Chondrocyte (in vitro differentiated cells): ENCODE data around the gene ADGRL3. TPM values are rescaled to one million over a fixed set of nuclear protein-coding genes. Genes with fewer than 3 reads are reported as not detected.

Source experiments
- DNase-seq: peaks from one replicate; pipeline ENCODE4 v3.0.0; 2021; ENCODE audit warnings: mixed read lengths, low spot score
- H3K27ac Mint-ChIP-seq: one replicate; pipeline ENCODE4 v1.8.0; 2021; ENCODE audit warnings: mild to moderate bottlenecking, moderate library complexity, mixed read lengths; ENCODE audit not compliant: unreplicated experiment
- H3K27me3 Mint-ChIP-seq: 2 replicates; pipeline ENCODE4 v1.8.0; 2021; ENCODE audit warnings: low read depth, mixed read lengths
- H3K36me3 Mint-ChIP-seq: 2 replicates; pipeline ENCODE4 v1.8.0; 2021; ENCODE audit warnings: low read depth, mixed read lengths
- H3K4me1 Mint-ChIP-seq: 2 replicates; pipeline ENCODE4 v1.8.0; 2021; ENCODE audit warnings: low read depth, mild to moderate bottlenecking, mixed read lengths
- H3K4me3 Mint-ChIP-seq: one replicate; pipeline ENCODE4 v1.8.0; 2021; ENCODE audit warnings: mild to moderate bottlenecking, moderate library complexity, mixed read lengths; ENCODE audit not compliant: unreplicated experiment
- H3K9me3 Mint-ChIP-seq: 2 replicates; pipeline ENCODE4 v1.8.0; 2021; ENCODE audit warnings: low read depth, mixed read lengths
- total RNA-seq: library from RNA; stranded (reverse); gene quantifications from 3 replicates; pipeline ENCODE4 v1.2.1, GENCODE V29; 2021
- TF ChIP-seq, protein P1 (sequence below): fragments of 200-600 bp; sonication (generic); IDR thresholded peaks from 2 replicates; pipeline ENCODE4 v1.5.0; 2021; ENCODE audit warnings: antibody characterized with exemption, mild to moderate bottlenecking, moderate library complexity

Gene ADGRL3
- total RNA-seq, 1 donor from 2014 or later, result 11.6 TPM

DNA sequence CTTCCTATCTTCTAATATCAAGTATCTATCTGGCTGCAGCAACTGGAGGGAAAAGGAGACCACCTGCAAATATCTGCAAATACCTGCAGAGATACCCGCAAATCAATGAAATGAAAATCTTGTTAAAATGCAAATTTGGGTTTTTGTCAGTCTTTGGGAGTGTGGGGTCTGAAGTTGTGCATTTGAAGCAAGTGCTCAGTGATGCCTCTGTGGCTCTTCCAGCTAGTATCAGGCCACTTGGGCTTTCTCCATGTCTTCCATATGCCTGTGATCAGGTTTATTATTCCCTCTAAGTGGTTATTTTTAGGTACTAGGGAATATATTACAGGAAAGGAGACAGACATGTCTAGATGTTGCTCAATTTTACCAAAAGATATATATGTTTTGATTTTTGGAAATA lies 880.3 kb downstream of the ADGRL3 start:
- no peaks in the 10 kb centered on the region for H3K9me3 Mint-ChIP-seq
- no peak for DNase-seq
- no peaks in the 10 kb centered on the region for H3K4me1 Mint-ChIP-seq
- no peaks in the 10 kb centered on the region for H3K36me3 Mint-ChIP-seq
- TF ChIP-seq, protein P1, sequence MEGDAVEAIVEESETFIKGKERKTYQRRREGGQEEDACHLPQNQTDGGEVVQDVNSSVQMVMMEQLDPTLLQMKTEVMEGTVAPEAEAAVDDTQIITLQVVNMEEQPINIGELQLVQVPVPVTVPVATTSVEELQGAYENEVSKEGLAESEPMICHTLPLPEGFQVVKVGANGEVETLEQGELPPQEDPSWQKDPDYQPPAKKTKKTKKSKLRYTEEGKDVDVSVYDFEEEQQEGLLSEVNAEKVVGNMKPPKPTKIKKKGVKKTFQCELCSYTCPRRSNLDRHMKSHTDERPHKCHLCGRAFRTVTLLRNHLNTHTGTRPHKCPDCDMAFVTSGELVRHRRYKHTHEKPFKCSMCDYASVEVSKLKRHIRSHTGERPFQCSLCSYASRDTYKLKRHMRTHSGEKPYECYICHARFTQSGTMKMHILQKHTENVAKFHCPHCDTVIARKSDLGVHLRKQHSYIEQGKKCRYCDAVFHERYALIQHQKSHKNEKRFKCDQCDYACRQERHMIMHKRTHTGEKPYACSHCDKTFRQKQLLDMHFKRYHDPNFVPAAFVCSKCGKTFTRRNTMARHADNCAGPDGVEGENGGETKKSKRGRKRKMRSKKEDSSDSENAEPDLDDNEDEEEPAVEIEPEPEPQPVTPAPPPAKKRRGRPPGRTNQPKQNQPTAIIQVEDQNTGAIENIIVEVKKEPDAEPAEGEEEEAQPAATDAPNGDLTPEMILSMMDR, result no peak
- H3K27me3 Mint-ChIP-seq, result no peaks in the 10 kb centered on the region
- H3K27ac Mint-ChIP-seq, result no peak overlapping the region
- H3K4me3 Mint-ChIP-seq, result no peak overlapping the region

DNA sequence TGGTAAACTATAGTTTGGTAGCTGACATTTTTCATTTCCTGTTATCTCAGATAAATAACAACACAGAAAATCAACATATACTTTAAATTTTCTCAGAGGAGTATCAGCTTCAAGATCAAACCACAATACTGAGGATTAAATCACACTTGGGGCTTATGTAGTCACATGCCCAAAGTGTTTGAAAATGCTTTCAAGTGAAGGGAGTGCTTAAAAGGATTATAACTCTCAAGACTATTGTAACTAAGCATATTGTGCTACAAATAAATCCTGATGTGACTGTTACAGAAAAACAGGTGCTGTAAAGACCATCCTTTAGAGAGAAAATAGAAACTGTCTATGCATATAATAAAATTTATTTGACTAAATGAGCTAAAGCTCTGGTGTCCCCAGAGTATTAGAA lies 887.6 kb downstream of the ADGRL3 start:
- DNase-seq, result no peak
- Mint-ChIP-seq H3K9me3 (peaks cover 30% of the 10 kb centered on the region), H3K4me3 (no peak overlapping the region), H3K27me3 (no peaks in the 10 kb centered on the region), H3K36me3 (peaks cover 9% of the 10 kb centered on the region), H3K4me1 (no peaks in the 10 kb centered on the region), H3K27ac (no peak overlapping the region)
- TF ChIP-seq, protein P1, result no peak

DNA sequence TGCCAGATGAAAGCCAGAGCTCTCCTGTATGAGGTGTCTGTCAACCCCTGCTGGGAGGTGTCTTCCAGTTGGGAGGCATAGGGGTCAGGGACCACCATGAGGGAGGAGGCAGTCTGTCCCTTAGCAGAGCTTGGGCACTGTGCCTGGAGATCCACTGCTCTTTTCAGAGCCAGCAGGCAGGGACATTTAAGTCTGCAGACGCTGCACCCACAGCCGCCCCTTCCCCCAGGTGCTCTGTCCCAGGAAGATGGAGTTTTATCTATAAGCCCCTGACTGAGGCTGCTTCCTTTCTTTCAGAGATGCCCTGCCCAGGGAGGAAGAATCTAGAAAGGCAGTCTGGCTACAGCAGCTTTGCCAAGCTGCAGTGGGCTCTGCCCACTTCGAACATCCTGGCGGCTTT lies 893.6 kb downstream of the ADGRL3 start:
- Mint-ChIP-seq H3K4me3 (no peak overlapping the region), H3K9me3 (peaks cover 34% of the 10 kb centered on the region)
- DNase-seq, result no peak

DNA sequence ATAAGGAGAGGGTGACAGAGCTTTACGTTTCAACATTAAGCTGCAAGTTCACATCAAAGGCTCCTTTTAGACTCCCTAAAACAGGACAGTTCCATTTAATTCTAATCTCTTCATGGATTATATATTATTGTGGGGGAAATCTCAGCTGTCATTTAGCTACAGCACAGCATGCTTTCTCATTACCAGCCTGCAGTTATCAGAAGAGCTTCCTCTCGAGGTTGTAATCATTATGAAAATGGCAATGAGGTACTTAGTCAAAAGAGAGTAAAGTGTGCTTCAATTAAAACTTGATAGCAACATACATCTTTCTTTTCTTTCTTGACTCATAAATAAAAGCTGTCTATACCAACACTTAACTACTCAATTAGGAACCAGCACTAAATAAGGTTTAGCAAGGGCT lies 896.8 kb downstream of the ADGRL3 start:
- Mint-ChIP-seq H3K9me3 (peaks cover 14% of the 10 kb centered on the region), H3K27ac (no peak overlapping the region), H3K27me3 (no peaks in the 10 kb centered on the region), H3K4me3 (no peak overlapping the region), H3K36me3 (peaks cover 2% of the 10 kb centered on the region), H3K4me1 (no peaks in the 10 kb centered on the region)
- no peak for DNase-seq
- TF ChIP-seq, protein P1, result no peak

More for the DNA sequence above, 893.6 kb downstream of the ADGRL3 start:
- TF ChIP-seq, protein P1, result no peak
- peaks cover 9% of the 10 kb centered on the region for H3K36me3 Mint-ChIP-seq
- no peak overlapping the region for H3K27ac Mint-ChIP-seq
- H3K4me1 Mint-ChIP-seq, result no peaks in the 10 kb centered on the region
- H3K27me3 Mint-ChIP-seq, result no peaks in the 10 kb centered on the region

DNA sequence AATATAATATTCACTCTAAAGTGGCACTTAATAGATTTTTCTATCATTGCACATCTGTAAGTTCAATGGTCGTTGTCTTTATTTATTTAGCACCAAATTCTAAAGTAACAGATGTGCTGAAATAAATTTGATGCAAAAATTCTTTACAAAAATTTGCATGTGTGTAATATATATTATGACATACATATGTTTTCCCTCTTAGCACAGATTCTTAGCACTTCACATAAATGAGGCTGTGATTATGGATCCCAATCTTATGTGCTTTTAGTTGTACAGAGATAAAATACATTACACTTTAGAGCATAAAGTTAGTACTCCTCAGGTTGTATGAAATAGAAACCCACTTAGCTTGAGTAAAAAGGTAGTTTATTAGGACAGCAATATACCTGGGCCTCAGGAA lies 915.1 kb downstream of the ADGRL3 start:
- Mint-ChIP-seq H3K9me3 (no peaks in the 10 kb centered on the region), H3K4me3 (no peak overlapping the region), H3K27ac (no peak overlapping the region), H3K36me3 (no peaks in the 10 kb centered on the region), H3K4me1 (no peaks in the 10 kb centered on the region), H3K27me3 (no peaks in the 10 kb centered on the region)
- TF ChIP-seq, protein P1, result no peak
- no peak for DNase-seq
